ENCODE results near the gene PPP1CB. TPM values are rescaled to one million over a fixed set of nuclear protein-coding genes. Genes with fewer than 3 reads are reported as not detected.

The PPP1CB gene
- total RNA-seq, 4 donors from 2014 or later, result 132 to 245 (median 192) TPM

GRCh38 chr2:28751956-28752630 is 463 bp downstream of the PPP1CB start:
- intact Hi-C loops (cut with DNase I; ENCODE audit: low total_unique reads) (loop anchor here (2.0 to 5.0 kb wide), 2 partner anchors 90 to 157 kb away; no protein-coding TSS in a partner anchor), in situ Hi-C loops (cut with MboI; ENCODE audit: low pct_ligation_motif_present in 1 of 4, low pct_unique_long_range_greater_than_20kb in 1 of 4, low sequenced_read_pairs in 3 of 4) (loop anchor here in 3 of 4 donors (10.0 kb wide), 3 partner anchors 87 to 157 kb away; no protein-coding TSS in a partner anchor)
- TF ChIP-seq CTCF (IDR thresholded peaks at IDR 0.05) (no peak), POLR2AphosphoS5 (IDR thresholded peaks at IDR 0.05) (peak in 2 of 3 donors; percentile 28 to 69)
- H3K9me3 ChIP-seq, result no peaks in the 10 kb centered on the region
- H3K27ac ChIP-seq, result peak overlapping the region; percentile 99
- 0 to 6% methylated on average over 3 to 47 of the region's 78 CpGs for WGBS, 2 donors (ENCODE audit: low coverage in 1 of 2)
- DNase-seq, result no peak
- peak overlapping the region; percentile 86 to 97 (median 91) for H3K4me3 ChIP-seq
- peaks cover 11 to 77% (median 46%) of the 10 kb centered on the region in 4 donors for H3K4me1 ChIP-seq
- no peaks in the 10 kb centered on the region for H3K27me3 ChIP-seq
- H3K36me3 ChIP-seq, result no peaks in the 10 kb centered on the region

DNA sequence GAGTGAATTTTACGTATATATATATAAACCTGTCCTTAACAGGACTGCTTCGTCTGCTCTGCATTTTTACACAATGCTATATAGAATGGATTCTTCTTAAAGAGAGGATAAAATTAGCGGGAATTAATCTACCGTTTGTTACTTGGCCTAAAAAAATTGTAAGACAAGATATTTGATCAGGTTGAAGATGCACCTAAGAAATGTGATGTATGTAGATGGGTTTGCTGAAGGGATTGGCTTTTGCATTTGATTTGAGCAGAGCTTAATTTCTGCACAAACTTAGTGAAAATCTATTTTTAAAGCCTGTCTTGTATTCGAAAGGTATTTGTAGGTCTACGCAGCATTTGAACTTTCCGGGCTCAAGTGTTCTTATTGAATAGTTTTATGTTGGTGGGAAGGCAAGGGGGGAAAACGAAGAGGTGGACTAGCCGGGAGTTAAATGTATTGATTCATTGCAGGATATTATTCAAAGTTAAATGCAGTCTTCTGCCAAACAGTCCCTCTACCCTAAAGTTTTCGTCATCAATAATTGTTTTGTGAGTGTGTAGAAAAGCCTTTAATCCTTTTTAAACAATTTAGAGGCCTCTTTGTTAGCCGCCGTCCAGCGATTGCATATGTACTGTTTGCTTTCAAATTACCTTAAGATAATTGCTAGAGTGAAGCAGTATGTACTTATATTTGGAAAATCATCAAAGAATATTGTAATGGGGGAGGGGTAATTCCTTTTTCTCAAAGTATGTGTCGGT is 1.2 kb downstream of the PPP1CB start:
- H3K9me3 ChIP-seq, result no peaks in the 10 kb centered on the region
- 0 to 1% methylated on average over 14 of the region's 14 CpGs for WGBS, 2 donors (ENCODE audit: low coverage in 1 of 2)
- peak overlapping the region; percentile 86 to 97 (median 91) for H3K4me3 ChIP-seq
- peaks cover 10 to 77% (median 50%) of the 10 kb centered on the region in 4 donors for H3K4me1 ChIP-seq
- TF ChIP-seq EP300 (IDR thresholded peaks at IDR 0.05; ENCODE audit: low read depth), result no peak
- no peak for TF ChIP-seq CTCF (IDR thresholded peaks at IDR 0.05)
- TF ChIP-seq POLR2A (IDR thresholded peaks at IDR 0.05), result no peak
- no peak for TF ChIP-seq POLR2AphosphoS5 (IDR thresholded peaks at IDR 0.05)
- H3K27me3 ChIP-seq, result no peaks in the 10 kb centered on the region
- no peaks in the 10 kb centered on the region for H3K36me3 ChIP-seq
- in situ Hi-C loops (cut with MboI; ENCODE audit: low pct_ligation_motif_present in 1 of 4, low pct_unique_long_range_greater_than_20kb in 1 of 4, low sequenced_read_pairs in 3 of 4) (loop anchor here in 3 of 4 donors (10.0 kb wide), 3 partner anchors 88 to 158 kb away; no protein-coding TSS in a partner anchor), intact Hi-C loops (cut with DNase I; ENCODE audit: low total_unique reads) (loop anchor here (2.0 to 5.0 kb wide), 2 partner anchors 91 to 158 kb away; no protein-coding TSS in a partner anchor)
- H3K27ac ChIP-seq, result peak overlapping the region; percentile 99
- no peak for DNase-seq

DNA sequence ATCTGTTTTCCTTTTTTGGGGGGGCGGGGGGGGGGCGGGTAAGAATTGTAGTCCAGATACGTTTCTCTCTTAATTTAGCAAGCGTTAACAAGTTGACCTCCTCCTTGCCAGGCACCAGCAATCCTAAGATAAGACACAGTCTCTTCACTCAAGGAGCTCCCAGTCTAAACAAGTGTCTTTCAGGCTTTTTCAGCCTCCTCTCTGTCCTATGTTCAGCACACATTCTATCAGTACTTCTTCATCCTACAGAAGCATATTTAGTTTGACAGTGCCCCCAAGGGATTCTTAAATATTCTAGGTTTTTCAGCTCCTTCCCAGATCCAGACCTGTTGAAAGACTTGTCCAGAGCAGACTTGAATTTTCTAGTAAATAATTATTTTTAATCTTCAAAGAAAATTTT is 2.7 kb downstream of the PPP1CB start:
- intact Hi-C loops (cut with DNase I; ENCODE audit: low total_unique reads) (loop anchor here (5.0 kb wide), 1 partner anchor 92 kb away; no protein-coding TSS in a partner anchor), in situ Hi-C loops (cut with MboI; ENCODE audit: low pct_ligation_motif_present in 1 of 4, low pct_unique_long_range_greater_than_20kb in 1 of 4, low sequenced_read_pairs in 3 of 4) (loop anchor here in 3 of 4 donors (10.0 kb wide), 3 partner anchors 90 to 160 kb away; no protein-coding TSS in a partner anchor)
- 23% methylated on average over 4 of the region's 4 CpGs; no CpG with 5 or more reads in 1 of the 2 donors for WGBS, 2 donors (ENCODE audit: low coverage in 1 of 2)
- peaks cover 13 to 71% (median 57%) of the 10 kb centered on the region in 4 donors for H3K4me1 ChIP-seq
- DNase-seq, result no peak
- TF ChIP-seq POLR2A (IDR thresholded peaks at IDR 0.05) (no peak), POLR2AphosphoS5 (IDR thresholded peaks at IDR 0.05) (no peak), CTCF (IDR thresholded peaks at IDR 0.05) (no peak), EP300 (IDR thresholded peaks at IDR 0.05; ENCODE audit: low read depth) (no peak)
- no peaks in the 10 kb centered on the region for H3K36me3 ChIP-seq
- H3K27me3 ChIP-seq, result no peaks in the 10 kb centered on the region
- no peaks in the 10 kb centered on the region for H3K9me3 ChIP-seq
- peak overlapping the region in 1 of 4 donors; percentile 86 for H3K4me3 ChIP-seq
- peak overlapping the region; percentile 99 for H3K27ac ChIP-seq

DNA sequence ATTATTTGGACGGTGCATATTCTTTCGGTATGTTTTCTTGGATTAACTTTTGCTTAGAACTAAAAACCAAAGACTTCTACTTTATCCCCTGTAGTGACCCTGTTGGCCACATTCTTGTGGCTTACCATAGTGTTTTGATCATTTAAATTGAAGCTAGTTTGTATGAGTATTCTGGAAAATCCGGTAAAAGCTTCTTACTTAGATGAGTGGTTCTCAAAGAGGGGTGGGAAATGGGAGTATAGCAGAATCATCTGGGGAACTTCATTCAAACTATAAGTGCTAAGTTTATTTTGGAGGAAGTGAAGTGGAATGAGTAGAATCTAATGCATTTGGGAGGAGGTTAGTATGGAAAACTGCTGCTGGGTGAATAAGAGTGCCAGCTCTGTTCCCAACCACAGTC is 3.8 kb downstream of the PPP1CB start:
- 55 to 59% methylated on average over 2 to 3 of the region's 3 CpGs for whole genome bisulfite sequencing, 2 donors (ENCODE audit: low coverage in 1 of 2)
- peak overlapping the region in 1 of 4 donors; percentile 86 for H3K4me3 ChIP-seq
- in situ Hi-C loops (cut with MboI; ENCODE audit: low pct_ligation_motif_present in 1 of 4, low pct_unique_long_range_greater_than_20kb in 1 of 4, low sequenced_read_pairs in 3 of 4), result loop anchor here (5.0 to 10.0 kb wide), 4 partner anchors 91 to 161 kb away; no protein-coding TSS in a partner anchor
- DNase-seq, result no peak
- intact Hi-C loops (cut with DNase I; ENCODE audit: low total_unique reads), result no loop called here
- H3K4me1 ChIP-seq, result peaks cover 10 to 60% (median 51%) of the 10 kb centered on the region in 4 donors
- peak overlapping the region in 3 of 4 donors; percentile 99 for H3K27ac ChIP-seq
- no peaks in the 10 kb centered on the region for H3K27me3 ChIP-seq
- H3K36me3 ChIP-seq, result peaks cover 0 to 5% (median 0%) of the 10 kb centered on the region in 4 donors
- H3K9me3 ChIP-seq, result no peaks in the 10 kb centered on the region
- TF ChIP-seq CTCF (IDR thresholded peaks at IDR 0.05) (no peak), EP300 (IDR thresholded peaks at IDR 0.05; ENCODE audit: low read depth) (no peak), POLR2A (IDR thresholded peaks at IDR 0.05) (no peak), POLR2AphosphoS5 (IDR thresholded peaks at IDR 0.05) (no peak)

All from transverse colon (tissue), 4 donors.